Brain microvascular endothelial cell (primary cell): ENCODE results near the gene TASOR2.

Experiments
- DNase-seq: peaks from one replicate; pipeline ENCODE4 v3.0.0-alpha.2; 2020
- H3K27ac ChIP-seq: fragments of 250-450 bp; sonication (Bioruptor Pico); 2 replicates; pipeline ENCODE4 v1.5.1; 2020; ENCODE audit warnings: mild to moderate bottlenecking, moderate library complexity
- H3K27me3 ChIP-seq: fragments of 250-450 bp; sonication (Bioruptor Pico); replicated peaks from 2 replicates; pipeline ENCODE4 v1.5.1; 2020; ENCODE audit warnings: mild to moderate bottlenecking
- H3K36me3 ChIP-seq: fragments of 250-450 bp; sonication (Bioruptor Pico); replicated peaks from 2 replicates; pipeline ENCODE4 v1.5.1; 2020; ENCODE audit warnings: mild to moderate bottlenecking
- H3K4me3 ChIP-seq: 2 replicates; pipeline ENCODE4 v1.5.1; 2011; ENCODE audit warnings: low read depth, mild to moderate bottlenecking, control low read depth, low read length, moderate library complexity
- in situ Hi-C: cut with HindIII; loops from 2 replicates; pipeline ENCODE4 v1.10.0; 2017; ENCODE audit warnings: low sequenced_read_pairs, low pct_ligation_motif_present
- TF ChIP-seq, protein P1 (sequence below): IDR thresholded peaks from 2 replicates; pipeline ENCODE4 v1.5.1; 2011; ENCODE audit warnings: low read depth, mild to moderate bottlenecking, moderate library complexity, low read length, control low read depth, inconsistent platforms; ENCODE audit errors: missing control alignments

The TASOR2 gene

DNA sequence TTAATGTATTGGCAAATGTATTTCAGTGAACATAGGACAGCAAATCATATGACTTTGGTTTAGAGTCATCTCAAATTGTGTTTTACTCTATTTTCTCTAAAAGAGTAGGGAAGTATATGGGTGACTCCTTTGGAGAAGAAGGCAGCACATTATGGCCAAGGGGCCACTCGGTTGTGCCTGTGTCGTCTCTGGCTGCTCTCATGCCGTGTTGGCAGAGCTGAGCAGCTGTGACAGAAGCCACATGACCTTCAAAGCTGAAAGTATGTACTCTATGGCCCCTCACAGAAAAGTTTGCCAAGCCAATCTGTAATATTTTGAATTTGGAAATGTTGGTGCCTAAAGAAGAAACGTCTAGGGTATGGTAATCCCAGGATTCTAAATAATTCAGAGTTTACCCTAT is 47.5 kb downstream of the TASOR2 start:
- Histone ChIP-seq H3K4me3 (no peak overlapping the region), H3K27me3 (no peaks in the 10 kb centered on the region), H3K27ac (no peak overlapping the region), H3K36me3 (peaks cover 23% of the 10 kb centered on the region)
- DNase-seq = no peak
- TF ChIP-seq, protein P1, sequence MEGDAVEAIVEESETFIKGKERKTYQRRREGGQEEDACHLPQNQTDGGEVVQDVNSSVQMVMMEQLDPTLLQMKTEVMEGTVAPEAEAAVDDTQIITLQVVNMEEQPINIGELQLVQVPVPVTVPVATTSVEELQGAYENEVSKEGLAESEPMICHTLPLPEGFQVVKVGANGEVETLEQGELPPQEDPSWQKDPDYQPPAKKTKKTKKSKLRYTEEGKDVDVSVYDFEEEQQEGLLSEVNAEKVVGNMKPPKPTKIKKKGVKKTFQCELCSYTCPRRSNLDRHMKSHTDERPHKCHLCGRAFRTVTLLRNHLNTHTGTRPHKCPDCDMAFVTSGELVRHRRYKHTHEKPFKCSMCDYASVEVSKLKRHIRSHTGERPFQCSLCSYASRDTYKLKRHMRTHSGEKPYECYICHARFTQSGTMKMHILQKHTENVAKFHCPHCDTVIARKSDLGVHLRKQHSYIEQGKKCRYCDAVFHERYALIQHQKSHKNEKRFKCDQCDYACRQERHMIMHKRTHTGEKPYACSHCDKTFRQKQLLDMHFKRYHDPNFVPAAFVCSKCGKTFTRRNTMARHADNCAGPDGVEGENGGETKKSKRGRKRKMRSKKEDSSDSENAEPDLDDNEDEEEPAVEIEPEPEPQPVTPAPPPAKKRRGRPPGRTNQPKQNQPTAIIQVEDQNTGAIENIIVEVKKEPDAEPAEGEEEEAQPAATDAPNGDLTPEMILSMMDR = no peak
- in situ Hi-C loops = no loop called here
